ENCODE measurements around the gene SKAP1.
"Not testable (repeated sequence)": the region's sequence is repeated elsewhere in the genome, so short reads cannot be mapped to it uniquely, and the experiment has no call there.

Gene SKAP1

GRCh38 chr17:48429638-48430586 is at the start of gene SKAP1:
SKAP1 (minus strand) TSS chr17:48430214.
- no peak for DNase-seq

GRCh38 chr17:48479014-48479402 is 49.0 kb upstream of the SKAP1 start:
- DNase-seq: no peak

GRCh38 chr17:48478224-48479013 is 48.4 kb upstream of the SKAP1 start:
- DNase-seq: no peak

- no peak for DNase-seq
Measured at GRCh38 chr17:48477221-48477620, 47.2 kb upstream of the SKAP1 start.

GRCh38 chr17:48472411-48473281 is 42.6 kb upstream of the SKAP1 start:
- peak in 1 of 2 experiments; percentile 19 for DNase-seq

GRCh38 chr17:48471817-48472410 is 41.9 kb upstream of the SKAP1 start:
- DNase-seq: no peak

- no peak for DNase-seq
Measured at GRCh38 chr17:48470388-48471034, 40.5 kb upstream of the SKAP1 start.

- no peak for DNase-seq
Measured at GRCh38 chr17:48469227-48469626, 39.2 kb upstream of the SKAP1 start.

- DNase-seq: no peak
Measured at GRCh38 chr17:48468299-48468698, 38.3 kb upstream of the SKAP1 start.

GRCh38 chr17:48465884-48466283 is 35.9 kb upstream of the SKAP1 start:
- no peak for DNase-seq

GRCh38 chr17:48463526-48463925 is 33.5 kb upstream of the SKAP1 start:
- peak in 1 of 2 experiments; percentile 30 for DNase-seq

- peak; percentile 50 to 63 for DNase-seq
Measured at GRCh38 chr17:48462946-48463345, 32.9 kb upstream of the SKAP1 start.

- DNase-seq: no peak
Measured at GRCh38 chr17:48460052-48460451, 30.0 kb upstream of the SKAP1 start.

- no peak for DNase-seq
Measured at GRCh38 chr17:48459070-48459844, 29.2 kb upstream of the SKAP1 start.

GRCh38 chr17:48457080-48457836 is 27.2 kb upstream of the SKAP1 start:
- DNase-seq: peak; percentile 69

- peak in 1 of 2 experiments; percentile 34 for DNase-seq
Measured at GRCh38 chr17:48456589-48456988, 26.6 kb upstream of the SKAP1 start.

- DNase-seq: no peak
Measured at GRCh38 chr17:48455791-48456190, 25.8 kb upstream of the SKAP1 start.

- no peak for DNase-seq
Measured at GRCh38 chr17:48453447-48453846, 23.4 kb upstream of the SKAP1 start.

- DNase-seq: no peak
Measured at GRCh38 chr17:48451489-48451888, 21.5 kb upstream of the SKAP1 start.

GRCh38 chr17:48449335-48449734 is 19.3 kb upstream of the SKAP1 start:
- not testable (repeated sequence) for DNase-seq
